Breast epithelium (tissue), 3 donors: ENCODE measurements around the gene BCL7A.

ENCODE experiments used
- CTCF ChIP-seq, 3 donors: fragments of 450-650 bp; IDR thresholded peaks; one replicate each; pipeline ENCODE4 v1.5.1; 2016 to 2017; ENCODE audit warnings: antibody characterized with exemption in 3 of 3, mild to moderate bottlenecking in 3 of 3, moderate library complexity in 3 of 3
- POLR2A ChIP-seq: fragments of 450-650 bp; IDR thresholded peaks from one replicate; pipeline ENCODE4 v1.6.1; 2016; ENCODE audit warnings: antibody characterized with exemption, mild to moderate bottlenecking, moderate library complexity
- POLR2AphosphoS5 ChIP-seq, 3 donors: sonication (generic); formaldehyde crosslinking; IDR thresholded peaks; one replicate each; pipeline ENCODE4 v1.6.1; 2017; ENCODE audit warnings: antibody characterized with exemption in 3 of 3

GRCh38 chr12:122040579-122041386 lies 19.1 kb downstream of the BCL7A start:
- TF ChIP-seq CTCF (IDR thresholded peaks at IDR 0.05) (no peak), POLR2A (no peak), POLR2AphosphoS5 (IDR thresholded peaks at IDR 0.05) (no peak)
